Peyer's patch (tissue), 4 donors: ENCODE measurements around the gene PKNOX2.

ENCODE experiments used
- POLR2A ChIP-seq, 2 donors: fragments of 450-650 bp; IDR thresholded peaks; one replicate each; pipeline ENCODE4 v1.5.1; 2017; ENCODE audit warnings: antibody characterized with exemption in 2 of 2, mild to moderate bottlenecking in 2 of 2, moderate library complexity in 2 of 2
- TF ChIP-seq, protein P1 (sequence below), 6 experiments: fragments of 450-650 bp in 4 of 6; fragments of 200-600 bp in 2 of 6; sonication (generic) in 1 of 6; IDR thresholded peaks; one replicate each; pipeline ENCODE4 v1.5.1; 2017 to 2019; ENCODE audit warnings: antibody characterized with exemption in 6 of 6, mild to moderate bottlenecking in 3 of 6, moderate library complexity in 1 of 6

DNA sequence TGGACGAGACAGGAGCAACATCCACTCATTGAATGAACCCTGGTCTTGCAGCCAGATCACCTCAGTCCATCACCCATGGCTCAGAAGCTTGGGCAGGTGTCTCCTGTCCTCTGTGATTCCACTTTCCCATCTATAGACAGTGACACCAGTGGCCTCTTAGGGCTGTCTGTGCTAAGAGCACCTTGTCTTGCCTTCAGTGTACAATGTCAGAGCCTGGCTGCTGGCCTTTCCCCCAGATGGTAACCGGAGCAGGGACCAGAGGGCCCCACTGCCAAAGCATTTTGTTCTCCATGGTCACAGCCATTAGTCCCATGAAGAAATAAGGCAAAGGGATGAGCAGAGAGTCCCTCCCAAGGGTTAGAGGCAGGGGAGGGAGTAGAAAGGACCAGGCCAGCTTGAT, 35.4 kb downstream of the PKNOX2 start:
- TF ChIP-seq, protein P1, sequence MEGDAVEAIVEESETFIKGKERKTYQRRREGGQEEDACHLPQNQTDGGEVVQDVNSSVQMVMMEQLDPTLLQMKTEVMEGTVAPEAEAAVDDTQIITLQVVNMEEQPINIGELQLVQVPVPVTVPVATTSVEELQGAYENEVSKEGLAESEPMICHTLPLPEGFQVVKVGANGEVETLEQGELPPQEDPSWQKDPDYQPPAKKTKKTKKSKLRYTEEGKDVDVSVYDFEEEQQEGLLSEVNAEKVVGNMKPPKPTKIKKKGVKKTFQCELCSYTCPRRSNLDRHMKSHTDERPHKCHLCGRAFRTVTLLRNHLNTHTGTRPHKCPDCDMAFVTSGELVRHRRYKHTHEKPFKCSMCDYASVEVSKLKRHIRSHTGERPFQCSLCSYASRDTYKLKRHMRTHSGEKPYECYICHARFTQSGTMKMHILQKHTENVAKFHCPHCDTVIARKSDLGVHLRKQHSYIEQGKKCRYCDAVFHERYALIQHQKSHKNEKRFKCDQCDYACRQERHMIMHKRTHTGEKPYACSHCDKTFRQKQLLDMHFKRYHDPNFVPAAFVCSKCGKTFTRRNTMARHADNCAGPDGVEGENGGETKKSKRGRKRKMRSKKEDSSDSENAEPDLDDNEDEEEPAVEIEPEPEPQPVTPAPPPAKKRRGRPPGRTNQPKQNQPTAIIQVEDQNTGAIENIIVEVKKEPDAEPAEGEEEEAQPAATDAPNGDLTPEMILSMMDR (IDR thresholded peaks at IDR 0.05), result no peak
- no peak for TF ChIP-seq POLR2A (IDR thresholded peaks at IDR 0.05)
